Measurements from ENCODE around the gene BMP7.

DNA sequence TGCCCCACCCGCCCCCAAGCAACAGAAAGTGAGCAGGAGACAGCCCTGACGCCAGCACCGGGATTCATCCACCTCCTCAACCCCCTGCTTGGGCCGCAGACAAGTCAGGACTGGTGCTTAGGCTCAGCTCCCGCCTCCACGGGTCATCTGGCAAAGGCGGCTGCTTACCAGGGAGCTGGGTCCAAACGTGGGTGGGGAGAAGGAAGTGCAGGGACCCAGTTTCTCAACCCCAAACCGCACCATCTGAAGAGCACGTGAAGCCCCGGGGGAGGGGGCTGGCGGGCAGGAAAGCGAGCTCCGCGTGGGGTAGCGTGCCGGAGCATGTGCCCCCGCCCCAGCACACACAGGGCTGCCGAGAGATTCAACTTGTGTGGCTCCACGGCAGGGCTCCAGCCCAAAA, 87.2 kb downstream of the BMP7 start:
- TF ChIP-seq, protein P1, sequence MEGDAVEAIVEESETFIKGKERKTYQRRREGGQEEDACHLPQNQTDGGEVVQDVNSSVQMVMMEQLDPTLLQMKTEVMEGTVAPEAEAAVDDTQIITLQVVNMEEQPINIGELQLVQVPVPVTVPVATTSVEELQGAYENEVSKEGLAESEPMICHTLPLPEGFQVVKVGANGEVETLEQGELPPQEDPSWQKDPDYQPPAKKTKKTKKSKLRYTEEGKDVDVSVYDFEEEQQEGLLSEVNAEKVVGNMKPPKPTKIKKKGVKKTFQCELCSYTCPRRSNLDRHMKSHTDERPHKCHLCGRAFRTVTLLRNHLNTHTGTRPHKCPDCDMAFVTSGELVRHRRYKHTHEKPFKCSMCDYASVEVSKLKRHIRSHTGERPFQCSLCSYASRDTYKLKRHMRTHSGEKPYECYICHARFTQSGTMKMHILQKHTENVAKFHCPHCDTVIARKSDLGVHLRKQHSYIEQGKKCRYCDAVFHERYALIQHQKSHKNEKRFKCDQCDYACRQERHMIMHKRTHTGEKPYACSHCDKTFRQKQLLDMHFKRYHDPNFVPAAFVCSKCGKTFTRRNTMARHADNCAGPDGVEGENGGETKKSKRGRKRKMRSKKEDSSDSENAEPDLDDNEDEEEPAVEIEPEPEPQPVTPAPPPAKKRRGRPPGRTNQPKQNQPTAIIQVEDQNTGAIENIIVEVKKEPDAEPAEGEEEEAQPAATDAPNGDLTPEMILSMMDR (IDR thresholded peaks at IDR 0.05; ENCODE audit: extremely low read depth in 1 of 2, insufficient read depth in 1 of 2, low read depth in 1 of 2, low read length in 2 of 2) = no peak
- no peak for TF ChIP-seq POLR2A (IDR thresholded peaks at IDR 0.05; ENCODE audit: low read depth, low read length)
- no peak for TF ChIP-seq JUN (IDR thresholded peaks at IDR 0.05; ENCODE audit: borderline replicate concordance, insufficient read depth, insufficient read length, low read depth)
- TF ChIP-seq MYC (IDR thresholded peaks at IDR 0.05; ENCODE audit: low read depth, low read length) = no peak
- TF ChIP-seq POLR2AphosphoS5 (IDR thresholded peaks at IDR 0.05; ENCODE audit: insufficient read depth, low read depth, low read length) = no peak
- no peak for TF ChIP-seq MAX (IDR thresholded peaks at IDR 0.05; ENCODE audit: insufficient read depth, insufficient read length)

All from endothelial cell of umbilical vein (primary cell).